ENCODE measurements around the gene LYPLA2.

The LYPLA2 gene

DNA sequence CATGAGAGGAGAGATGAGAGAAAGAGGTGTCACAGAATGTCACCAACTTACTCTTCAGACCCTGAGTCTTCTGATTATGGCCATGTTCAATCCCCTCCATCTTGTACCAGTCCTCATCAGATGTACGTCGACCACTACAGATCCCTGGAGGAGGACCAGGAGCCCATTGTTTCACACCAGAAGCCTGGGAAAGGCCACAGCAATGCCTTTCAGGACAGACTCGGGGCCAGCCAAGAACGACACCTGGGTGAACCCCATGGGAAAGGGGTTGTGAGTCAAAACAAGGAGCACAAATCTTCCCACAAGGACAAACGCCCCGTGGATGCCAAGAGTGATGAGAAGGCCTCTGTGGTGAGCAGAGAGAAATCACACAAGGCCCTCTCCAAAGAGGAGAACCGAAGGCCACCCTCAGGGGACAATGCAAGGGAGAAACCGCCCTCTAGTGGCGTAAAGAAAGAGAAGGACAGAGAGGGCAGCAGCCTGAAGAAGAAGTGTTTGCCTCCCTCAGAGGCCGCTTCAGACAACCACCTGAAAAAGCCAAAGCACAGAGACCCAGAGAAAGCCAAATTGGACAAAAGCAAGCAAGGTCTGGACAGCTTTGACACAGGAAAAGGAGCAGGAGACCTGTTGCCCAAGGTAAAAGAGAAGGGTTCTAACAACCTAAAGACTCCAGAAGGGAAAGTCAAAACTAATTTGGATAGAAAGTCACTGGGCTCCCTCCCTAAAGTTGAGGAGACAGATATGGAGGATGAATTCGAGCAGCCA lies 39.7 kb upstream of the LYPLA2 start:
- no peaks in the 10 kb centered on the region for H3K9me3 ChIP-seq (ENCODE audit: insufficient read depth, low read length)
- H3K4me2 ChIP-seq (ENCODE audit: low read depth, low read length, poor library complexity, severe bottlenecking), result no peak overlapping the region
- no peaks in the 10 kb centered on the region for H3K27me3 ChIP-seq (ENCODE audit: low read length)
- peaks cover 3% of the 10 kb centered on the region; the same call in 1 of the 2 replicates for H3F3A ChIP-seq (ENCODE audit: insufficient read depth)
- H3K27ac ChIP-seq (ENCODE audit: low read depth, low read length), result no peak overlapping the region
- peaks cover 25% of the 10 kb centered on the region for H3K79me2 ChIP-seq (ENCODE audit: insufficient read depth, low read length)
- no peaks in the 10 kb centered on the region for H4K20me1 ChIP-seq (ENCODE audit: low read depth, low read length)
- H2AFZ ChIP-seq (ENCODE audit: low read depth, low read length, severe bottlenecking), result no peak overlapping the region
- TF ChIP-seq, protein P1, sequence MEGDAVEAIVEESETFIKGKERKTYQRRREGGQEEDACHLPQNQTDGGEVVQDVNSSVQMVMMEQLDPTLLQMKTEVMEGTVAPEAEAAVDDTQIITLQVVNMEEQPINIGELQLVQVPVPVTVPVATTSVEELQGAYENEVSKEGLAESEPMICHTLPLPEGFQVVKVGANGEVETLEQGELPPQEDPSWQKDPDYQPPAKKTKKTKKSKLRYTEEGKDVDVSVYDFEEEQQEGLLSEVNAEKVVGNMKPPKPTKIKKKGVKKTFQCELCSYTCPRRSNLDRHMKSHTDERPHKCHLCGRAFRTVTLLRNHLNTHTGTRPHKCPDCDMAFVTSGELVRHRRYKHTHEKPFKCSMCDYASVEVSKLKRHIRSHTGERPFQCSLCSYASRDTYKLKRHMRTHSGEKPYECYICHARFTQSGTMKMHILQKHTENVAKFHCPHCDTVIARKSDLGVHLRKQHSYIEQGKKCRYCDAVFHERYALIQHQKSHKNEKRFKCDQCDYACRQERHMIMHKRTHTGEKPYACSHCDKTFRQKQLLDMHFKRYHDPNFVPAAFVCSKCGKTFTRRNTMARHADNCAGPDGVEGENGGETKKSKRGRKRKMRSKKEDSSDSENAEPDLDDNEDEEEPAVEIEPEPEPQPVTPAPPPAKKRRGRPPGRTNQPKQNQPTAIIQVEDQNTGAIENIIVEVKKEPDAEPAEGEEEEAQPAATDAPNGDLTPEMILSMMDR (IDR thresholded peaks at IDR 0.05; ENCODE audit: insufficient read depth, low read length, poor library complexity, severe bottlenecking), result peak; percentile 75
- no peak for TF ChIP-seq EZH2phosphoT487 (conservative IDR thresholded peaks at IDR 0.05; ENCODE audit: low read length)
- no peaks in the 10 kb centered on the region for H3K9me2 ChIP-seq (replicated peaks; ENCODE audit: insufficient read depth, low read length)
- H3K36me3 ChIP-seq (ENCODE audit: low read length), result peaks cover 29% of the 10 kb centered on the region
- H3K9ac ChIP-seq (ENCODE audit: low read length), result no peak overlapping the region
- H3K4me3 ChIP-seq (ENCODE audit: insufficient read depth, low read length, poor library complexity, severe bottlenecking), result no peak overlapping the region

DNA sequence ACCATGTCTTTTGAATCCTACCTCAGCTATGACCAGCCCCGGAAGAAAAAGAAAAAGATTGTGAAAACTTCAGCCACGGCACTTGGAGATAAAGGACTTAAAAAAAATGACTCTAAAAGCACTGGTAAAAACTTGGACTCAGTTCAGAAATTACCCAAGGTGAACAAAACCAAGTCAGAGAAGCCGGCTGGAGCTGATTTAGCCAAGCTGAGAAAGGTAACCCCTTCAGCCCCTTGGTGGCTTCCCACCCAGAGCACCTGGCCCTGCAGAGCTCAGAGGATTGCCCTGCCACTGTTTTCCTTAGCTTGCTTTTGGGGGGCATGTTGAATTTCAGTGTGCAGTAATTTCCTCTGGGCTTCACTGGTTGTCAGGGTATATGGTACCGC lies 39.1 kb upstream of the LYPLA2 start:
- Histone ChIP-seq H3K9me2 (replicated peaks; ENCODE audit: insufficient read depth, low read length) (no peaks in the 10 kb centered on the region), H3K36me3 (ENCODE audit: low read length) (peaks cover 33% of the 10 kb centered on the region), H3K79me2 (ENCODE audit: insufficient read depth, low read length) (peaks cover 21% of the 10 kb centered on the region), H3K4me2 (ENCODE audit: low read depth, low read length, poor library complexity, severe bottlenecking) (no peak overlapping the region), H3F3A (ENCODE audit: insufficient read depth) (peaks cover under 1% of the 10 kb centered on the region; the same call in 1 of the 2 replicates), H2AFZ (ENCODE audit: low read depth, low read length, severe bottlenecking) (no peak overlapping the region), H3K4me3 (ENCODE audit: insufficient read depth, low read length, poor library complexity, severe bottlenecking) (no peak overlapping the region), H3K9me3 (ENCODE audit: insufficient read depth, low read length) (no peaks in the 10 kb centered on the region), H3K27me3 (ENCODE audit: low read length) (no peaks in the 10 kb centered on the region), H3K27ac (ENCODE audit: low read depth, low read length) (no peak overlapping the region), H3K9ac (ENCODE audit: low read length) (no peak overlapping the region), H4K20me1 (ENCODE audit: low read depth, low read length) (no peaks in the 10 kb centered on the region)
- TF ChIP-seq, protein P1 (IDR thresholded peaks at IDR 0.05; ENCODE audit: insufficient read depth, low read length, poor library complexity, severe bottlenecking), result no peak
- TF ChIP-seq EZH2phosphoT487 (conservative IDR thresholded peaks at IDR 0.05; ENCODE audit: low read length), result no peak

DNA sequence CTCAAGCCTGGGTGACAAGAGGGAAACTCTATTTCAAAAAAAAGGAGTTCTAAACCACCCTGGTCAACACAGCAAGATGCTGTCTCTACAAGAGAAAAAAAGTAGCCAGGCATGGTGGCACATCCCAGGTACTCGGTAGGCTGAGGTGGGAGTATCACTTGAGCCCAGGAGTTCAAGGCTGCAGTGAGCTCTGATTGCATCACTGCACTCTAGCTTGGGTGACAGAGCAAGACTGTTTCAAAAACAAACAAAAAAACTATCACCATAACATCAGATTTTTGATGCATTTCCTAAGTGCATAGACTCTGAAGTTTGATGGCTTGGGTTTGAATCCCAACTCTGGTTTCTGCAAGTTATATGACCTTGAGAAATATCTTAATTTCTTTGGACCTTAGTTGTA lies 38.0 kb upstream of the LYPLA2 start:
- Histone ChIP-seq H2AFZ (ENCODE audit: low read depth, low read length, severe bottlenecking) (no peak overlapping the region), H3K9me2 (replicated peaks; ENCODE audit: insufficient read depth, low read length) (no peaks in the 10 kb centered on the region), H3K79me2 (ENCODE audit: insufficient read depth, low read length) (peaks cover 10% of the 10 kb centered on the region), H3K4me3 (ENCODE audit: insufficient read depth, low read length, poor library complexity, severe bottlenecking) (no peak overlapping the region), H3K9me3 (ENCODE audit: insufficient read depth, low read length) (no peaks in the 10 kb centered on the region), H3K4me2 (ENCODE audit: low read depth, low read length, poor library complexity, severe bottlenecking) (no peak overlapping the region), H3F3A (ENCODE audit: insufficient read depth) (no peaks in the 10 kb centered on the region), H4K20me1 (ENCODE audit: low read depth, low read length) (no peaks in the 10 kb centered on the region), H3K27me3 (ENCODE audit: low read length) (no peaks in the 10 kb centered on the region), H3K36me3 (ENCODE audit: low read length) (peaks cover 39% of the 10 kb centered on the region), H3K27ac (ENCODE audit: low read depth, low read length) (no peak overlapping the region), H3K9ac (ENCODE audit: low read length) (no peak overlapping the region)
- TF ChIP-seq, protein P1 (IDR thresholded peaks at IDR 0.05; ENCODE audit: insufficient read depth, low read length, poor library complexity, severe bottlenecking), result no peak
